Neutrophil (primary cell): ENCODE data around the gene HS6ST3.

ENCODE experiments used
- H3K27ac ChIP-seq: fragments of 200-600 bp; sonication (generic); 2 replicates; pipeline ENCODE4 v1.5.1; 2016; ENCODE audit warnings: mild to moderate bottlenecking, moderate library complexity
- H3K27me3 ChIP-seq: fragments of 200-600 bp; sonication (generic); 2 replicates; pipeline ENCODE4 v1.6.0; 2016; ENCODE audit warnings: mild to moderate bottlenecking
- H3K36me3 ChIP-seq: fragments of 200-600 bp; sonication (generic); 2 replicates; pipeline ENCODE4 v1.5.1; 2017
- H3K4me1 ChIP-seq, 2 experiments: fragments of 200-600 bp in 1 of 2; sonication (generic) in 1 of 2; 1 replicate in 1 of 2; 2 replicates in 1 of 2; pipeline versions ENCODE4 v1.5.1 to v1.6.1; 2013 to 2016; ENCODE audit warnings: low read depth in 1 of 2, low read length in 1 of 2, mild to moderate bottlenecking in 1 of 2, moderate library complexity in 1 of 2; ENCODE audit not compliant: control insufficient read depth in 1 of 2, insufficient read depth in 1 of 2
- H3K4me3 ChIP-seq, 2 experiments: fragments of 200-600 bp in 1 of 2; sonication (generic) in 1 of 2; 1 replicate in 1 of 2; 2 replicates in 1 of 2; pipeline ENCODE4 v1.5.1; 2013 to 2016; ENCODE audit warnings: low read depth in 1 of 2, low read length in 1 of 2, mild to moderate bottlenecking in 1 of 2, moderate library complexity in 1 of 2
- H3K9me3 ChIP-seq: fragments of 200-600 bp; sonication (generic); 2 replicates; pipeline ENCODE4 v1.5.1; 2016
- TF ChIP-seq, protein P1 (sequence below): fragments of 200-600 bp; sonication (generic); IDR thresholded peaks from 2 replicates; pipeline ENCODE4 v1.5.1; 2016; ENCODE audit warnings: antibody characterized with exemption

HS6ST3 gene

DNA sequence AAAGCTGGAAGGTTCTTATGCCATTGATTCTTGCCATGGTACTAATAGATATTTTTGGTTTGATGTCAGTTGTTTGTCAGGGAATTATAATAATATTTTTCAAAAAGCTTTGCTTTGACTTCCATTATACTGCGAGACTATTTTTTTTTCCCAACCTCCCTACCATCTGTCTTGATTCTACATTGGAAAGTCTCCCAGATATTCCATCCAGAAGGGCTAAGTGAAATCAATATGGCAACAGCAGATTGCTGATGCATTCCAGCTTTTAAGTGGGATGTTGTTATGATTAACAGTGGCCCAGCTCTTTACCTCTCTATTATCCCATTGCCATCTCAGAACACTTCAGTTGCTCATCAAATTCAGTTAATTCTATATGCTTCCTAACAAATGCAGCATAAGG lies 657.0 kb downstream of the HS6ST3 start:
- no peak overlapping the region for H3K27ac ChIP-seq
- H3K27me3 ChIP-seq, result no peaks in the 10 kb centered on the region
- H3K9me3 ChIP-seq, result no peaks in the 10 kb centered on the region
- no peak overlapping the region for H3K4me3 ChIP-seq
- no peaks in the 10 kb centered on the region for H3K36me3 ChIP-seq
- no peaks in the 10 kb centered on the region for H3K4me1 ChIP-seq
- TF ChIP-seq, protein P1, sequence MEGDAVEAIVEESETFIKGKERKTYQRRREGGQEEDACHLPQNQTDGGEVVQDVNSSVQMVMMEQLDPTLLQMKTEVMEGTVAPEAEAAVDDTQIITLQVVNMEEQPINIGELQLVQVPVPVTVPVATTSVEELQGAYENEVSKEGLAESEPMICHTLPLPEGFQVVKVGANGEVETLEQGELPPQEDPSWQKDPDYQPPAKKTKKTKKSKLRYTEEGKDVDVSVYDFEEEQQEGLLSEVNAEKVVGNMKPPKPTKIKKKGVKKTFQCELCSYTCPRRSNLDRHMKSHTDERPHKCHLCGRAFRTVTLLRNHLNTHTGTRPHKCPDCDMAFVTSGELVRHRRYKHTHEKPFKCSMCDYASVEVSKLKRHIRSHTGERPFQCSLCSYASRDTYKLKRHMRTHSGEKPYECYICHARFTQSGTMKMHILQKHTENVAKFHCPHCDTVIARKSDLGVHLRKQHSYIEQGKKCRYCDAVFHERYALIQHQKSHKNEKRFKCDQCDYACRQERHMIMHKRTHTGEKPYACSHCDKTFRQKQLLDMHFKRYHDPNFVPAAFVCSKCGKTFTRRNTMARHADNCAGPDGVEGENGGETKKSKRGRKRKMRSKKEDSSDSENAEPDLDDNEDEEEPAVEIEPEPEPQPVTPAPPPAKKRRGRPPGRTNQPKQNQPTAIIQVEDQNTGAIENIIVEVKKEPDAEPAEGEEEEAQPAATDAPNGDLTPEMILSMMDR, result no peak

DNA sequence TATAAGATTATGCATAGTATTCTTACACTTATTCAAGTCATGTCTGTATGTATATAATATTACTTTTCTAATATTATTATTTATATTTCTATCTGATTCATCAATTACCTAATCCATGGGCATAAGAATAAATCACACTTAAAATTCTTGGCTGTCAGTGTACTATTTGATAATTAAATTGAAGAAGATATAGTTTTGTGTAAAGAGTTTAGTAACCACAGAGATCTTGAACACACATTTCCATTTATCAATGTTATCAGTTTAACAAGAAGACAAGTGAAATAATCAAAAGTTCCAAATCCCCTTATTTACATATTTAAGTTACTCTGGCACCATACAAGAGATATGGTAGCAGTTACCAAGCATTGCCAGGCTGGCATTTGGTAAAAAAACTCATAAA lies 659.9 kb downstream of the HS6ST3 start:
- no peak overlapping the region for H3K27ac ChIP-seq
- TF ChIP-seq, protein P1, result no peak

GRCh38 chr13:96751089-96751488 lies 661.2 kb downstream of the HS6ST3 start:
- H3K27me3 ChIP-seq, result no peaks in the 10 kb centered on the region
- TF ChIP-seq, protein P1, result no peak
- H3K9me3 ChIP-seq, result no peaks in the 10 kb centered on the region
- H3K36me3 ChIP-seq, result no peaks in the 10 kb centered on the region
- no peak overlapping the region for H3K27ac ChIP-seq
- H3K4me1 ChIP-seq, result no peaks in the 10 kb centered on the region
- H3K4me3 ChIP-seq, result no peak overlapping the region

More for the DNA sequence above, 659.9 kb downstream of the HS6ST3 start:
- H3K4me1 ChIP-seq, result no peaks in the 10 kb centered on the region
- no peaks in the 10 kb centered on the region for H3K27me3 ChIP-seq
- no peaks in the 10 kb centered on the region for H3K9me3 ChIP-seq
- H3K36me3 ChIP-seq, result no peaks in the 10 kb centered on the region
- no peak overlapping the region for H3K4me3 ChIP-seq

GRCh38 chr13:96762876-96763275 lies 673.0 kb downstream of the HS6ST3 start:
- Histone ChIP-seq H3K4me1 (no peaks in the 10 kb centered on the region), H3K27me3 (no peaks in the 10 kb centered on the region), H3K9me3 (no peaks in the 10 kb centered on the region), H3K27ac (no peak overlapping the region), H3K4me3 (no peak overlapping the region), H3K36me3 (no peaks in the 10 kb centered on the region)
- TF ChIP-seq, protein P1, result no peak

DNA sequence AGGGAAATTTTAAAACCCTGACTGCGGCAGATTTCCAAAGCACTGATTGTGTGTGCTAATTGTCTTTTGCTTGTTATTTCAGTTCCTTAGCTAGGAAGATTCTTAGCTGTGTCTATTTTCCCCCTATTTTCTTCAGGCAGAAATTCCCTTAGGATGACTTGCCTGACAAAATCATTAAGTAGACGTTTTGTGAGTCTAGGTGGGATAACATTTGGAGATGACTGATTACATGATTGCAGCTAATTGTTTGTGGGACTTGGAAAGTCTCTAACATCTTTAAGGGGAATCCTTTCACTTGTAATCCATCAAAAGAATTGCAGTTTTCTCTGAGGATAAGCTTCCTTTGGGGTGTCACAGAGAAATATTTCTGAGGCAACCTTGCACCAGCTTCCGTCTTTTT lies 676.4 kb downstream of the HS6ST3 start:
- TF ChIP-seq, protein P1, result no peak
- Histone ChIP-seq H3K4me1 (no peaks in the 10 kb centered on the region), H3K36me3 (no peaks in the 10 kb centered on the region), H3K9me3 (no peaks in the 10 kb centered on the region), H3K27ac (no peak overlapping the region), H3K4me3 (no peak overlapping the region), H3K27me3 (no peaks in the 10 kb centered on the region)

DNA sequence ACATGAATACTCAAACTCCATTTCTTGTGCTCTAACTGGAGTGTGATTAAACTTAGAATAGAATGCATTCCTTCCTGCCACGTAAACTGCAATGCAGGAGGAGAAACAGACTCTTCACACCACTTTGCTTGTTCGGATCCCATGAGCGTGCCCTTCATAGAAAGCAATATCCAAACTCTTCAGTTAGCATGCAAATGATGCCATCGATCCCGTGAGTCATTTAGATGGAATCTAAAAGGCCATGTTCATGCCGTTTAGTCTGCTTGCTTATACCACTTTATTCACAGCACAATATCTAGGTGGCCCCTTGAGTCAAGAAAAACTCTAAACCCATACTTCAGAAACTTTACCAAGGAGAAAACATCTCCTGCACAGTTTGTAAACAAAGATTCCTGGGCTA lies 678.6 kb downstream of the HS6ST3 start:
- Histone ChIP-seq H3K9me3 (no peaks in the 10 kb centered on the region), H3K4me3 (no peak overlapping the region), H3K27me3 (no peaks in the 10 kb centered on the region), H3K36me3 (no peaks in the 10 kb centered on the region), H3K4me1 (no peaks in the 10 kb centered on the region), H3K27ac (no peak overlapping the region)
- TF ChIP-seq, protein P1, result no peak
